Ovary (tissue), 3 donors: ENCODE results near the gene FNDC3A.

Experiments used
- EP300 ChIP-seq: sonication (generic); formaldehyde crosslinking; IDR thresholded peaks from one replicate; pipeline ENCODE4 v1.6.1; 2017; ENCODE audit warnings: antibody characterized with exemption
- POLR2A ChIP-seq: fragments of 450-650 bp; IDR thresholded peaks from one replicate; pipeline ENCODE4 v1.6.1; 2017; ENCODE audit warnings: antibody characterized with exemption, mild to moderate bottlenecking, moderate library complexity
- TF ChIP-seq, protein P1 (sequence below), 3 donors: fragments of 450-650 bp in 2 of 3; fragments of 200-600 bp in 1 of 3; IDR thresholded peaks; one replicate each; pipeline versions ENCODE4 v1.5.1 to v1.8.0; 2016 to 2022; ENCODE audit warnings: antibody characterized with exemption in 3 of 3, mild to moderate bottlenecking in 1 of 3
- donor health status: DM: no; HTN: no; CAD: no.

- TF ChIP-seq, protein P1, sequence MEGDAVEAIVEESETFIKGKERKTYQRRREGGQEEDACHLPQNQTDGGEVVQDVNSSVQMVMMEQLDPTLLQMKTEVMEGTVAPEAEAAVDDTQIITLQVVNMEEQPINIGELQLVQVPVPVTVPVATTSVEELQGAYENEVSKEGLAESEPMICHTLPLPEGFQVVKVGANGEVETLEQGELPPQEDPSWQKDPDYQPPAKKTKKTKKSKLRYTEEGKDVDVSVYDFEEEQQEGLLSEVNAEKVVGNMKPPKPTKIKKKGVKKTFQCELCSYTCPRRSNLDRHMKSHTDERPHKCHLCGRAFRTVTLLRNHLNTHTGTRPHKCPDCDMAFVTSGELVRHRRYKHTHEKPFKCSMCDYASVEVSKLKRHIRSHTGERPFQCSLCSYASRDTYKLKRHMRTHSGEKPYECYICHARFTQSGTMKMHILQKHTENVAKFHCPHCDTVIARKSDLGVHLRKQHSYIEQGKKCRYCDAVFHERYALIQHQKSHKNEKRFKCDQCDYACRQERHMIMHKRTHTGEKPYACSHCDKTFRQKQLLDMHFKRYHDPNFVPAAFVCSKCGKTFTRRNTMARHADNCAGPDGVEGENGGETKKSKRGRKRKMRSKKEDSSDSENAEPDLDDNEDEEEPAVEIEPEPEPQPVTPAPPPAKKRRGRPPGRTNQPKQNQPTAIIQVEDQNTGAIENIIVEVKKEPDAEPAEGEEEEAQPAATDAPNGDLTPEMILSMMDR (IDR thresholded peaks at IDR 0.05), result no peak
- TF ChIP-seq POLR2A (no peak), EP300 (no peak)
Observed at GRCh38 chr13:49026851-49027250, 51.1 kb downstream of the FNDC3A start.
